ENCODE measurements around the gene TMEM132D.

GRCh38 chr12:129815846-129816245, 88.0 kb downstream of the TMEM132D start:
- no peak for TF ChIP-seq POLR2AphosphoS5 (IDR thresholded peaks at IDR 0.05)
- TF ChIP-seq EP300 (IDR thresholded peaks at IDR 0.05): no peak
- TF ChIP-seq CTCF (IDR thresholded peaks at IDR 0.05): no peak
